NCI-H1694 (cell line): ENCODE measurements around the gene TMEM100.
A peak's percentile ranks its signal among the peaks of the same experiment; 100 is the strongest.

Experiments
- DNase-seq: peaks from one replicate; lab custom pipeline; 2025; lab: John Stamatoyannopoulos, UW

The TMEM100 gene

GRCh38 chr17:55743103-55743679 lies 20.5 kb upstream of the TMEM100 start:
- no peak for DNase-seq

GRCh38 chr17:55742272-55743102 lies 19.8 kb upstream of the TMEM100 start:
- no peak for DNase-seq

DNA sequence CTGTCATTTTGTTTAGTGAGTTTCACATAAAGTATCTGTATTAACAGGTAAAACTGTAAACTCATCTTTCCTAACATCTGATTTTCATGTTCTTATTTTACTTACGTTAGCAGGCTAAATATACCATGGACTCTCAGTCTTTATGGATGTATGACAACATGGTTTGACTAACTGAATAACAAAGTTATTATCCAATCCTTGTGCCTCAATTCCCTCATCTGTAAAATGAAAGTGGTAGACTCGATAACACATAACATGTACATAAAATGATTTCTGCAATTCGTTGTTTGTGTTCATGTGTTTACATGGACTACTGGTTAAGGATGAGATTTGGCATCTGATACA lies 18.7 kb upstream of the TMEM100 start:
- DNase-seq, result no peak

- no peak for DNase-seq
Measured at GRCh38 chr17:55740511-55741355, 18.1 kb upstream of the TMEM100 start.

GRCh38 chr17:55737976-55738501 lies 15.4 kb upstream of the TMEM100 start:
- DNase-seq, result no peak

GRCh38 chr17:55735731-55736405 lies 13.2 kb upstream of the TMEM100 start:
- DNase-seq, result peak; percentile 15

GRCh38 chr17:55734128-55734781 lies 11.6 kb upstream of the TMEM100 start:
- no peak for DNase-seq

GRCh38 chr17:55731586-55732250 lies 9.1 kb upstream of the TMEM100 start:
- no peak for DNase-seq

DNA sequence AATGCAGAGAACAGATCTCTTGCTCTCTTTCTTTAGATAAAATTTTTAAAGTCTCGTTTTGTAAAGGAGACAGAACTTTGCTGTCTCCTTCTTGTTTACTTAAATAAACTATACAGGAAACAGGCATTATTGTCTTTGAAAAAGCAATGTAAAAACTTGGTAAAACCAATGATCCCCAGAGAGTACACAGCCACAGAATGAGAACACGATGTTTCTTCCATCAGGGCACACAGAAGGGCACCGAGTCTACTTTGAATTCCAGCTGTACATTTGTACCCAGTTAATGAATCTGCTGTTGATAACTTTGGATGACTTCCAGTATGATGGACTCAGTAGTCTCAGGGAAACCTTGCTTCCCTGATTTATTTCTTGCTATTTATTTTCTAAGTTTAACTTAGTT lies 8.1 kb upstream of the TMEM100 start:
- DNase-seq, result no peak

DNA sequence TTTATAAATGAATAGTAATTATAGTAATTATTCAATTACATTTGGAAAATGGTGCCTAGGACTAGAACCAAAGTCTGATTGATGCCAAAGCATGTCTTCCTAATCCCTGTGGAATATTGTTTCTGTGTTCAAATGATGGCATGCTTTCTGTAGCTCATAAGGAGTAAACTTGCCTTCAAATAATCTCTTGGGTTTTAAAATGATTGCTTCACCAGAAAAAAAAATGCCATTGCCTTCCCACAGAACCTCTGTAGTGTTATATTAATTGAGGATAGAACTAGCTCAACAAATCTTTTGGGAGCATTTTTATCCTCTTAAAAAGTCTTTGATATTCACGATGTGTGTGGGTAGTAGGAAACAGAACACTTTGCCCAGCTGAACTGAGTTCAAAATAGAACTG lies 7.7 kb upstream of the TMEM100 start:
- DNase-seq, result no peak

DNA sequence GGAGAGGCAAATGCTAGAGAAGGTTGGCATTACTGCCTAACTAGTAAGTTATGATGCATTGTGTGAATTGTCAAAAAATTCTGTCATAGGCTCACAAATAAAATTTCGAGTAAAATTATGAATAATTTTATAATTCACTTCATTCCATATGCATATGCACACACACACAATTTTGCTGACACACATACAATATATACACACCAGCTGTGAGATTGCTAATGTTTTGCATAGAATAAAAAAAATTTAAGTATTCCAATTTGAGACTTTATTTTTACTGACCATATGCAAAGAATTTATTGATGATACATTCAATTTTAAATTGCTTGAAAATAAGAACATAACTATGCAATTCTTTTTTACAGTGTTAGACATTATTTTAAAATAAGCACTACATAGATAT lies 6.8 kb upstream of the TMEM100 start:
- no peak for DNase-seq

GRCh38 chr17:55728833-55729232 lies 6.2 kb upstream of the TMEM100 start:
- DNase-seq, result no peak

- no peak for DNase-seq
Measured at GRCh38 chr17:55728361-55728760, 5.7 kb upstream of the TMEM100 start.

DNA sequence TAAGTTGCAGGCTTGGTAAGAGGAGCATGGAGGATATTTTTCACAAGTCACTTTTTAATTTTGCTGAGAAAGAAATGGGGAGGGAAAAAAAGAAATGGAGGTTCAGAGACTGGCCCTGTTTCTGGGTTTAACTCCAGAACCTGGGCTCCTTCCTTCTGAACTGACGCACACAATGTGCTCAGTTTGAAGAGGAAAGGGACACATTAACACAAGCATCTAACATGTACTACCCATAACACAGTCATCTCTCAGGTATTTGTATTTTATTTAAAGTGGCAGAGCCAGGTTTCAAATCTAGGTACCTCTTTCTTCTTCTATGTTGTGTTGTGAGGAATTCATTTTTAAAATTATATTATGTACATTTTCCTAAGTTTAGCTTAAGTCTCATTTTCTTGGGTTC lies 5.3 kb upstream of the TMEM100 start:
- no peak for DNase-seq

DNA sequence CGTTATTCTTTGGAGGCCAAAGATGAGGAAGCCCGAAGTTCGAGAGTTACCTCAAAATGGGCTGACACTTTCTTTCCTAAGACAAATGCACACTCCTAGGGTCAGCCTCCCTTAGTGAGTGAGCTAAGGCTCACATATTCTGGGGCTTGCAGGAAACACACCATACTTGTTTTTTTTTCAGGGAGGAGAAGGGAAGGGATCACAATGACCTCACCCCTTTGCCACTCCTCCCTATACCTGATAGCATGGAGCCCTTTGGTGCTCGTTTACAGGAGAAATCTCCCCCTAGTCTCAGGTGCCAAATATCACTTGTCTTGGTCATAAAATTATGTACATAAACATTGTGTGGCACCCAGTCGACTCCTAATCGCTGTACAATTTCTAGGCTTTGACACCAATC lies 4.6 kb upstream of the TMEM100 start:
- DNase-seq, result no peak

DNA sequence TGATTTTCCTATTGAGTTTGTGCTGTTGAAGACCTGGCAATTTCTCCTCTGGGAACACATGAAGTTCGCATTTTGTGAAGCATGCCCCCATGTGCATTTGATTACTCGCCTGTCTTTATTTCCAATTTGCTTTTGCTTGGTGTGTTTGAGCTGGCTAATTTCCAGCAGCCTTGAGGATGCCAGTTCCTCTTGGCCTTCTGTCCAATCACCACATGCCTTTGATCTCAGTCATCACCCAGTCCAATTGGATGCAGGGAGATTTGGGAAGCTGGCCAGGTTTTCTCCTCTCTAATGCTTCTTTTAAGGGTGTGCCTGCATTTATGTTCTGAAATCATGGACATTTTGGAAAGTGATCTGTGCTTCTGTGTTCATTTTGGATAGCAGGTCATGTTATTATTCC lies 3.8 kb upstream of the TMEM100 start:
- DNase-seq, result peak; percentile 39

GRCh38 chr17:55723488-55723848 lies 804 bp upstream of the TMEM100 start:
- no peak for DNase-seq

- no peak for DNase-seq
Measured at GRCh38 chr17:55722016-55722736, 488 bp downstream of the TMEM100 start.

- no peak for DNase-seq
Measured at GRCh38 chr17:55720919-55721836, 1.5 kb downstream of the TMEM100 start.
